Type B pancreatic cell (in vitro differentiated cells): ENCODE measurements around the gene BBC3. TPM values are rescaled to one million over a fixed set of nuclear protein-coding genes. Genes with fewer than 3 reads are reported as not detected.

ENCODE experiments used
- DNase-seq: peaks from one replicate; pipeline ENCODE4 v3.0.0; 2021; ENCODE audit warnings: mixed read lengths; ENCODE audit not compliant: unreplicated experiment; ENCODE audit errors: extremely low spot score
- H3K27ac Mint-ChIP-seq: 2 replicates; pipeline ENCODE4 v1.8.0; 2021; ENCODE audit warnings: mild to moderate bottlenecking, mixed read lengths
- H3K27me3 Mint-ChIP-seq: 2 replicates; pipeline ENCODE4 v1.8.0; 2021; ENCODE audit warnings: mixed read lengths
- H3K36me3 Mint-ChIP-seq: 2 replicates; pipeline ENCODE4 v1.8.0; 2021; ENCODE audit warnings: mixed read lengths
- H3K4me1 Mint-ChIP-seq: one replicate; pipeline ENCODE4 v1.8.0; 2021; ENCODE audit warnings: mixed read lengths; ENCODE audit not compliant: unreplicated experiment
- H3K4me3 Mint-ChIP-seq: 2 replicates; pipeline ENCODE4 v1.8.0; 2021; ENCODE audit warnings: mild to moderate bottlenecking, mixed read lengths
- H3K9me3 Mint-ChIP-seq: 2 replicates; pipeline ENCODE4 v1.8.0; 2021; ENCODE audit warnings: mixed read lengths
- CTCF ChIP-seq: fragments of 200-600 bp; sonication (generic); conservative IDR thresholded peaks from 2 replicates; pipeline ENCODE4 v1.5.0; 2021; ENCODE audit warnings: antibody characterized with exemption, mild to moderate bottlenecking
- total RNA-seq: library from RNA; stranded (reverse); gene quantifications from 2 replicates; pipeline ENCODE4 v1.2.1, GENCODE V29; 2021; ENCODE audit warnings: low replicate concordance

The BBC3 gene
- total RNA-seq, 1 donor from 2014 or later: 14.8 TPM

GRCh38 chr19:47260476-47260875 is 29.5 kb upstream of the BBC3 start:
- Mint-ChIP-seq H3K9me3 (no peaks in the 10 kb centered on the region), H3K36me3 (peaks cover 46% of the 10 kb centered on the region), H3K27me3 (no peaks in the 10 kb centered on the region), H3K4me3 (no peak overlapping the region), H3K27ac (no peak overlapping the region), H3K4me1 (peaks cover 11% of the 10 kb centered on the region)
- no peak for TF ChIP-seq CTCF
- DNase-seq: no peak

- Mint-ChIP-seq H3K4me3 (peak overlapping the region; percentile 62), H3K4me1 (peaks cover 11% of the 10 kb centered on the region), H3K9me3 (no peaks in the 10 kb centered on the region), H3K27ac (peak overlapping the region; percentile 52), H3K36me3 (peaks cover 38% of the 10 kb centered on the region), H3K27me3 (no peaks in the 10 kb centered on the region)
- DNase-seq: no peak
- TF ChIP-seq CTCF: no peak
Observed at GRCh38 chr19:47258895-47259555, 28.0 kb upstream of the BBC3 start.

- no peak for DNase-seq
- Mint-ChIP-seq H3K27ac (peak overlapping the region; percentile 52), H3K4me3 (peak overlapping the region; percentile 94), H3K9me3 (no peaks in the 10 kb centered on the region), H3K27me3 (no peaks in the 10 kb centered on the region), H3K36me3 (peaks cover 37% of the 10 kb centered on the region), H3K4me1 (peaks cover 11% of the 10 kb centered on the region)
- TF ChIP-seq CTCF: no peak
Observed at GRCh38 chr19:47258434-47258833, 27.4 kb upstream of the BBC3 start.

GRCh38 chr19:47257411-47258169 is 26.6 kb upstream of the BBC3 start:
- Mint-ChIP-seq H3K36me3 (peaks cover 37% of the 10 kb centered on the region), H3K4me3 (peak overlapping the region; percentile 94), H3K4me1 (peaks cover 11% of the 10 kb centered on the region), H3K27ac (peak overlapping the region; percentile 97), H3K9me3 (no peaks in the 10 kb centered on the region), H3K27me3 (no peaks in the 10 kb centered on the region)
- no peak for DNase-seq
- no peak for TF ChIP-seq CTCF

- no peaks in the 10 kb centered on the region for H3K9me3 Mint-ChIP-seq
- peaks cover 11% of the 10 kb centered on the region for H3K4me1 Mint-ChIP-seq
- H3K4me3 Mint-ChIP-seq: peak overlapping the region; percentile 94
- TF ChIP-seq CTCF: no peak
- DNase-seq: peak; percentile 100
- H3K27ac Mint-ChIP-seq: peak overlapping the region; percentile 97
- peaks cover 33% of the 10 kb centered on the region for H3K36me3 Mint-ChIP-seq
- H3K27me3 Mint-ChIP-seq: no peaks in the 10 kb centered on the region
Observed at GRCh38 chr19:47256693-47257410, 25.9 kb upstream of the BBC3 start.
